ENCODE measurements around the gene NCAM1.

DNA sequence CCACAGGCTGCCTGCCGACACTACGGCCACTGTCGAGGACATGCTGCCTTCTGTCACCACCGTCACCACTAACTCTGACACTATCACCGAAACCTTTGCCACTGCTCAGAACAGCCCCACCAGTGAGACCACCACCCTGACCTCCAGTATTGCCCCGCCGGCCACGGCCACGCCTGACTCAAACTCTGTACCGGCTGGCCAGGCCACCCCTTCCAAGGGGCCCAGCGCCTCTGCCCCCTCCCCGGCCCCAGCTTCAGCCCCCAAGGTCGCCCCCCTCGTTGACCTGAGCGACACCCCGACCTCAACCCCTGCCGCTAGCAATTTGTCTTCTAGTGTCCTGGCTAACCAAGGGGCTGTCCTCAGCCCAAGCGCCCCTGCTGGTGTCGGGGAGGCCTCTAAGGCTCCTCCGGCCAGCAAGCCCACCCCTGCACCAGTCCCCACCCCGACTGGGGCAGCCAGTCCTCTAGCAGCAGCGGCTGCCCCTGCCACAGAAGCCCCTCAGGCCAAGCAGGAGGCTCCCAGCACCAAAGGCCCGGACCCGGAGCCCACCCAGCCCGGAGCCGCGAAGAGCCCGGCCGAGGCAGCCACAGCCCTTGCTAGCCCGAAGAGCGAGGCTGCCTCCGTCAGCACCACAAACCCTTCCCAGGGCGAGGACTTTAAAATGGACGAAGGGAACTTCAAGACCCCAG is 311.9 kb downstream of the NCAM1 start:
- TF ChIP-seq, protein P1, sequence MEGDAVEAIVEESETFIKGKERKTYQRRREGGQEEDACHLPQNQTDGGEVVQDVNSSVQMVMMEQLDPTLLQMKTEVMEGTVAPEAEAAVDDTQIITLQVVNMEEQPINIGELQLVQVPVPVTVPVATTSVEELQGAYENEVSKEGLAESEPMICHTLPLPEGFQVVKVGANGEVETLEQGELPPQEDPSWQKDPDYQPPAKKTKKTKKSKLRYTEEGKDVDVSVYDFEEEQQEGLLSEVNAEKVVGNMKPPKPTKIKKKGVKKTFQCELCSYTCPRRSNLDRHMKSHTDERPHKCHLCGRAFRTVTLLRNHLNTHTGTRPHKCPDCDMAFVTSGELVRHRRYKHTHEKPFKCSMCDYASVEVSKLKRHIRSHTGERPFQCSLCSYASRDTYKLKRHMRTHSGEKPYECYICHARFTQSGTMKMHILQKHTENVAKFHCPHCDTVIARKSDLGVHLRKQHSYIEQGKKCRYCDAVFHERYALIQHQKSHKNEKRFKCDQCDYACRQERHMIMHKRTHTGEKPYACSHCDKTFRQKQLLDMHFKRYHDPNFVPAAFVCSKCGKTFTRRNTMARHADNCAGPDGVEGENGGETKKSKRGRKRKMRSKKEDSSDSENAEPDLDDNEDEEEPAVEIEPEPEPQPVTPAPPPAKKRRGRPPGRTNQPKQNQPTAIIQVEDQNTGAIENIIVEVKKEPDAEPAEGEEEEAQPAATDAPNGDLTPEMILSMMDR (IDR thresholded peaks at IDR 0.05 in 2 of 3, conservative IDR thresholded peaks at IDR 0.05 in 1 of 3; ENCODE audit: borderline replicate concordance in 1 of 3, insufficient read depth in 1 of 3, low read depth in 2 of 3, low read length in 2 of 3), result no peak
- TF ChIP-seq, protein P2, sequence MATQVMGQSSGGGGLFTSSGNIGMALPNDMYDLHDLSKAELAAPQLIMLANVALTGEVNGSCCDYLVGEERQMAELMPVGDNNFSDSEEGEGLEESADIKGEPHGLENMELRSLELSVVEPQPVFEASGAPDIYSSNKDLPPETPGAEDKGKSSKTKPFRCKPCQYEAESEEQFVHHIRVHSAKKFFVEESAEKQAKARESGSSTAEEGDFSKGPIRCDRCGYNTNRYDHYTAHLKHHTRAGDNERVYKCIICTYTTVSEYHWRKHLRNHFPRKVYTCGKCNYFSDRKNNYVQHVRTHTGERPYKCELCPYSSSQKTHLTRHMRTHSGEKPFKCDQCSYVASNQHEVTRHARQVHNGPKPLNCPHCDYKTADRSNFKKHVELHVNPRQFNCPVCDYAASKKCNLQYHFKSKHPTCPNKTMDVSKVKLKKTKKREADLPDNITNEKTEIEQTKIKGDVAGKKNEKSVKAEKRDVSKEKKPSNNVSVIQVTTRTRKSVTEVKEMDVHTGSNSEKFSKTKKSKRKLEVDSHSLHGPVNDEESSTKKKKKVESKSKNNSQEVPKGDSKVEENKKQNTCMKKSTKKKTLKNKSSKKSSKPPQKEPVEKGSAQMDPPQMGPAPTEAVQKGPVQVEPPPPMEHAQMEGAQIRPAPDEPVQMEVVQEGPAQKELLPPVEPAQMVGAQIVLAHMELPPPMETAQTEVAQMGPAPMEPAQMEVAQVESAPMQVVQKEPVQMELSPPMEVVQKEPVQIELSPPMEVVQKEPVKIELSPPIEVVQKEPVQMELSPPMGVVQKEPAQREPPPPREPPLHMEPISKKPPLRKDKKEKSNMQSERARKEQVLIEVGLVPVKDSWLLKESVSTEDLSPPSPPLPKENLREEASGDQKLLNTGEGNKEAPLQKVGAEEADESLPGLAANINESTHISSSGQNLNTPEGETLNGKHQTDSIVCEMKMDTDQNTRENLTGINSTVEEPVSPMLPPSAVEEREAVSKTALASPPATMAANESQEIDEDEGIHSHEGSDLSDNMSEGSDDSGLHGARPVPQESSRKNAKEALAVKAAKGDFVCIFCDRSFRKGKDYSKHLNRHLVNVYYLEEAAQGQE (IDR thresholded peaks at IDR 0.05; ENCODE audit: low read depth), result no peak
- TF ChIP-seq EZH2 (IDR thresholded peaks at IDR 0.05) (no peak), POLR2A (IDR thresholded peaks at IDR 0.05; ENCODE audit: borderline replicate concordance, extremely low read depth, insufficient read depth, insufficient read length) (no peak)
